Measurements from ENCODE around the gene MYBL2. TPM values are rescaled to one million over a fixed set of nuclear protein-coding genes. Genes with fewer than 3 reads are reported as not detected.

The MYBL2 gene
- total RNA-seq, 4 donors from 2014 or later, result 0.57 to 0.85 (median 0.66) TPM; not detected in 1

DNA sequence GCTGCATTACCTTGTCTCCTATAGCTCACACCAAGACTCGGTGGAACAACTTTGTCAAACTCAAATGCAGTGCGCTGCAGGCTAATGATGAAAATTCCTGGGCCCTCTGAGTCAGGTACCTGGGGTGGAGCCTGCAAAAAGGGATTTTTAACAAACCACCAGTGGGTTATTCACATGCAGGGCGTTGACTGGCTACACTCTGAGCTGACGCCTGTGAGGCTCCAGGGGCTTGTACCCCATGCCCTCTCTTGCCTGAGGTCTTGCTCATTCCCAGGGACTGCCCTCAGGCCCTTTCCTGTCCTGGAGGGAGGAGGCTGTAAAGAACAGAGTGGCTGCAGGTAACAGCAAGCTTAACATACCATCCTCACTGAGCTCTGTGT lies 50.7 kb downstream of the MYBL2 start:
- no peak for TF ChIP-seq CTCF (IDR thresholded peaks at IDR 0.05; ENCODE audit: low read depth)

DNA sequence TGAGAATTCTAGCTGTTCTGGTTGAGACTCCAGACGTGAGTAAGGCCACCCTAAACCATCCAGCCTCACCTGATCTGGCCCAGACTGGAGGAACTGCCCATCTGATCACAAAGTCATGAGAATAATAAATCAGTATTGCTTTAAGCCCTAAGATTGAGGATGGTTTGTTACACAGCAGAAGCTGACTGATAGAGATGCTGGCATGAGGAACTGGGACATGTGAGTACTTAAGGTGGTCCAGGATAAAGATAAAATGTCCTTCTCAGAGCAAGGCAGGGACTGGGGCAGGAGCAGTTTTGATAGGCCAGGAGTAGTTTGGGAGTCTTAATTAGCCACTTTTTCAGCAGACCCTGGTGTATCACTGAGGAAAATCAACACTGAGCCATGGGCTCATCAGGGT lies 53.1 kb downstream of the MYBL2 start:
- TF ChIP-seq CTCF (IDR thresholded peaks at IDR 0.05; ENCODE audit: low read depth), result no peak

DNA sequence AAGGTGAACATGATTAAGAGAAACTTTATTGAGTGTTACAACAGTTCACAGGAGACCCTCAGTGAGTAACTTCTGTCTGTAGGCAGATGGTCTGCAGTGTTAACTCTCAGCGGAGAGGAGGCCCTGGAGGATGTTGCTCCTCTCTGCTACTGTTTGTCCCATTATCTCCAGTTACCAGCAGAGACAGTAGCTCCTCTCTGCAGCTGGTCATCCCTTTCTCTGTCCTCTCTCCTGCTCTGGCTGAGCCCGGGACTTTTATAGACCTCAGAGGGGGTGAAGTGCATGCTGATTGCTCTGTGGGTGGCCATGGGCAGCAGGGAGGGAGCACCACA lies 54.1 kb downstream of the MYBL2 start:
- TF ChIP-seq CTCF (IDR thresholded peaks at IDR 0.05; ENCODE audit: low read depth), result no peak

DNA sequence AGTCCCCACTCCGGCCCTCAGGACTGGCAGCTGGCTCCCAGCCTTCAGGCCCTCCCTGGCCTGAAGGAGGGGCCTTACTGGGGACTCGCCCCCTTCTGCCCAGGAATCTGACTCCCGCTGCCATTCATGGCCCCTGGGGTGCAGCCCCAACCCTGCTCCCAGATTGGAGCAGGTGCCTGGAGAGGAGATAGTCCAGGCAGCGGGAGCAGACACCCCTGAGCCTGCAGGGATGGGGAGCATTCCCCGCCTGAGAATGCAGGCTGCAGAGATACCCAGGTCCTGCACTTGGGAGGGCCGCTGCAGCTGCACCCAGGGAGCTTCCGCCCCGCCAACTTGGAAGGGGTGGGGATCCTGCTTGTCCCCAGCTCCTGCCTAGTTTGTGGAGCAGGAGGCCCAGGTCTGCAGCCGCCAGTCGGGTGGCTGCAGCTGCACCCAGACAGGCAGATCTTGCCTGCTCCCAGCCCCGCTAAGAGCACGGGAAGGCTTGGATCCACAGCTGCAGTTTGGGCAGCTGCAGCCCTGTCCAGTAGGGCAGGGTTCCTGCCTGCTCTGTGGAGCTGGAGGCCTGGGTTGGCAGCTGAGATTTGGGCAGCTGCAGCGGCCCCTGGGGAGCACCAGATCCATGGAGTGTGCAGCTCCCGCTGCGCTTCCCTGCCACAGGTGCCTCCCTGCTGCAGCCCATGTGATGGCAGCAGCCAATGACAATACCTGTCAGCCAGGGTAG lies 54.7 kb downstream of the MYBL2 start:
- no peak for TF ChIP-seq CTCF (IDR thresholded peaks at IDR 0.05; ENCODE audit: low read depth)

DNA sequence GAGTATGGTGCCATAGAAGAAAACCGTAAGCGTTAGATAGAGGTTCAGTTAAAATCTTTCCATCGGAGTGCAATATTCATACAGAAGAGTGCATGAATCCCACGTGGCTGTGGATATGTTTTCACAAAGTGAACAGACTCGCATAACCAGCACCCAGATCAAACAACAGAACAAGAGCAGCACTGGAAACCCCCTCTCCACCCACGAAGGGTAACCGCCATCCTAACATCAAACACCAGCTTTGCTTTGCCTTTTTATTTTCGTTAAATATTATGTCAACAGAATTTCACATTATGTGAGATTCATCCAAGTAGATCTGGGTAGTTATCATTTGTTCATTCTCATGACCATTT lies 55.2 kb downstream of the MYBL2 start:
- TF ChIP-seq CTCF (IDR thresholded peaks at IDR 0.05; ENCODE audit: low read depth), result no peak

- no peak for TF ChIP-seq CTCF (IDR thresholded peaks at IDR 0.05; ENCODE audit: low read depth)
These were observed 56.3 kb downstream of the MYBL2 start for GRCh38 chr20:43723186-43723585.

DNA sequence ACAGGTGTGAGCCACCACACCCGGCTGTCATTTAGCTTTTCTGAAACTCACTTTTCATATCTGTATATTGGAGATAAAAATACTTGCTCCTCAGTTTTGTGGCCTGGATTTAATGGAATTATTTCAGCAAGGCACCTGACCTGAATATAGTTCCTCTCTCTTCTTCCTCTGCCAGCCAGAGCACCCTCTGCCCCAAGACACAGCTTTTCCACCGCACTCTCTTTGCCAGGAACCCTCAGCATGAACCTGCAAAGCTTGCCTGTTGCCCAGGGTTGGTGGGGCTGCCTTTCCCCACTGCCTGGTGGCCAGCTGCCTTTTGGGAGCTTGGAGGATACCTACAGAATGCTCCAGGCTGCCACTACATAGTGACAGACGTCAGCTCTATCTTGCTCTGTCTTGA lies 56.8 kb downstream of the MYBL2 start:
- no peak for TF ChIP-seq CTCF (IDR thresholded peaks at IDR 0.05; ENCODE audit: low read depth)

All from subcutaneous adipose tissue (tissue), 4 donors.